Activated T-cell treated with anti-CD3 and anti-CD28 coated beads, Interleukin-2, amount 50 U/mL, for 48 hours (primary cell): ENCODE results near the gene SULF2.

ENCODE experiments used
- DNase-seq, 2 experiments: peaks; one replicate each; pipeline ENCODE4 v3.0.0-alpha.2; 2020

The SULF2 gene

DNA sequence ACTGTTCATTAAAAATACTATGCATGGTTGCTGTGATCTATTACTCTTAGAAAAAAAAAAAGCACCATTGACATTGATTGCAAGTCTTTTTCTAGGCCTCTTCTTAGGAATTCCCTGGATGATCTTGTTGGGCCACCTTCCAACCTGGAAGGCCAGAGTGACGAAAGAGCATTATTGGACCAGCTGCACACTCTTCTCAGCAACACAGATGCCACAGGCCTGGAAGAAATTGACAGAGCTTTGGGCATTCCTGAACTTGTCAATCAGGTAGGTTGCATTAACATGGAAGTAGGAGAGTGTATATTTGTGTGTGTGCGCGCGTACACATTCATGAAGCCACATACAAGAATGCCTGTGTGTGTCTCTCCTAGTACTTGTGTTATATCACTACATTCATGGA is 143.2 kb downstream of the SULF2 start:
- no peak for DNase-seq

DNA sequence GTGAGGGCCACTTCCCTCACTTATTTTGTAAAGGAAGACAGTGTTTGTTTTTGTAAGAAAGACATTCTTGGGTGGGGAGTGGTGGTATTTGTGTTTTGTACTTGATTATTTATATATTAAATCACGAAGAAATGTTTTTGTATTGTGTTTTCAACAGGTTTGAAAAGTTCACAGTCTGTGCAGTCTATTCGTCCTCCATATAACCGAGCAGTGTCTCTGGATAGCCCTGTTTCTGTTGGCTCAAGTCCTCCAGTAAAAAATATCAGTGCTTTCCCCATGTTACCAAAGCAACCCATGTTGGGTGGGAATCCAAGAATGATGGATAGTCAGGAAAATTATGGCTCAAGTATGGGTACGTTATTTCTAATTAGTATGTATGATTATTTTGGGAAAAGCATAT is 146.4 kb downstream of the SULF2 start:
- no peak for DNase-seq

DNA sequence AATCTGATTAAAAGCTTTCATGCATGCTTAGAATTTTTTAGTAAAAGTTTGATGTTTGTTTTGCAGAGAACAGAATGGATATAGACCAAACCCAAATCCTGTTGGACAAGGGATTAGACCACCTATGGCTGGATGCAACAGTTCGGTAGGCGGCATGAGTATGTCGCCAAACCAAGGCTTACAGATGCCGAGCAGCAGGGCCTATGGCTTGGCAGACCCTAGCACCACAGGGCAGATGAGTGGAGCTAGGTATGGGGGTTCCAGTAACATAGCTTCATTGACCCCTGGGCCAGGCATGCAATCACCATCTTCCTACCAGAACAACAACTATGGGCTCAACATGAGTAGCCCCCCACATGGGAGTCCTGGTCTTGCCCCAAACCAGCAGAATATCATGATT is 150.0 kb downstream of the SULF2 start:
- no peak for DNase-seq

DNA sequence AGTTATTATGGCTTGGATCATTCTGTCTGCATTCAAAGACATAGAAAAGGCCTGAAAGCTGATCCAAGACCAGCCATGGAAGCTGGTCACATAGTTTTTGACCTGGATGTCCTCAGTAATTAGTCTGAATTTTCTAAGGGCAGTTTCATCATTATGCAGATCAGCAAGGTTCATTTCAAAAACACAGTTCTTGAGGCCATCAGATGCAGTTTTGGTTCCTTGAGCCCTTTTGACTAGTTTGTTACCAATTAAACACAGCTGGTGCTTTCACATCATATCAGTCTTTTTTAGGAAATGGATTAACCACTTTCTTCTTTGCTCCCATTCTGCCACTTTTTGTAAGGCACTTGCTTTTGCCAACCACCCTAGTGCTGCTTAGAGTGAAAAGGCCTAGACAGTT is 154.2 kb downstream of the SULF2 start:
- DNase-seq: no peak

DNA sequence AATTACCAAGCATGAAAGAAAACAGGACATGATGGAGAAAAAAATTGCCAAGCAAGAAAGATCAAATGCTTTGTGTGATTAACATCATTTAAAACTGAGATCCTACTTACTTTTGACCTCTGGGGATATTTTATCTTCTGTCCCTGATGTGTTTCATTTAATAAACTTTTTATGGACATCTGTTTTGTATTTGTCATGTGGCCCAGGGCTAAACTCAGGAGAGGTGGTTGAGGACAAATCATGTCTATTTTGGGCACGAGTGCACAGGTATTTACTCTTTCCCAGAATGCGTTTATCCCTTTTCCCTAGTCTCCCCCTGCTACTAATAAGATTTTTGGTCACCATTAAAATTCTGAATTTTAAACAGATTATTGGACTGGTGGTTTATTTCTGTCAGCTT is 155.4 kb downstream of the SULF2 start:
- DNase-seq: no peak

DNA sequence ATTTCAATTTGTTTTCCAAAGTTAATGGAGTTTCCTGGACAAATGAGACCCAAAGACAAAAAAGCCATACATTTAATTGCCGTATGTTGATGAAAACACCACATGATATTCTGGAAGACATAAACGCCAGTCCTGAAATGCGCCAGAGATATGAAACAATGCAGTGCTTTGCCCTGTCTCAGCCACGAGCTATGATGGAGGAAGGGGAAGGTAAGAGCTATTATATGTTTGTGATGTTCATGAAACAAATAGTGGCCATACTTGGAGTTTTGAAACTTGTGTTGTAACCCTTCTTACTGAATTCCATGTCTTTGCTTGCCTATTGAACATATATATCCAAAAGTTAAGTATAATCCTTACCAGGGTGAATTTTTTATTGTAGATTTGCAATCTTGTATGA is 157.7 kb downstream of the SULF2 start:
- no peak for DNase-seq

DNA sequence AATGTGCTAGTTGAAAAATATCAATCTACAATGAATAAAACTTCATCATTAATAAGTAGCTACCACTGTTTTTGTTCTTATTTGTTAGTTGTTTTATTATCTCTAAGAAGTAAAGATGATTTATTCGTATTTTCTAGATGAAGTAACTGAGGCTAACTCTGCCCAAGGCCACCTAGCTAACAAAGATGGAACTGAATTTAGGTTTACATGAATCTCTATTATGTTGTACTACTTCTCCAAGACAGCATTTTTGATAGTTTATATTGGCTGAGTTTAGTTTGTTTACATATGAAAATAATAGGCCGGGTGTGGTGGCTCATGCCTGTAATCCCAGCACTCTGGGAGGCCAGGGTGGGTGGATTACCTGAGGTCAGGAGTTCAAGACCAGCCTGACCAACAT is 162.1 kb downstream of the SULF2 start:
- no peak for DNase-seq

DNA sequence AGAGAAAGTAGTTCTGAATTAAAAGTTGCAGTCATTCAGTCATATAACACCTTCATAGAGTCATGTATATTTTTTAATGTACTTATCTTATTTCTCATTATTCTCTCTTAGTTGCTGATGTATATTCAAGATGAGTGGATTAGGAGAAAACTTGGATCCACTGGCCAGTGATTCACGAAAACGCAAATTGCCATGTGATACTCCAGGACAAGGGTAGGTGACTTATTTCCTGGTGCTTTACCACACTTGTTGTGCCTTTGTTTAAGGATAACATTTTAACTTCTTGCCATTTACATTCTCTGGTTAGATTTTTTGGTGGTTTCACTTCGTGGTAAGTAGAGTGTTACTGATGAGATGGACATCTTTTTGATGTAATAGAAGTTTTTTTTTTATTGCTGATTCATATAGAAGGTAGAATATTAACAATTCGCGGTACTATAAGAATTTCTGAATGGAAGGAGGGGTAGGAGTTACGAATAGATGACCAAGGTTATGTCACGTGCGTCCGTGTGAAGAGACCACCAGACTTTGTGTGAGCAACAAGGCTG is 163.1 kb downstream of the SULF2 start:
- no peak for DNase-seq

DNA sequence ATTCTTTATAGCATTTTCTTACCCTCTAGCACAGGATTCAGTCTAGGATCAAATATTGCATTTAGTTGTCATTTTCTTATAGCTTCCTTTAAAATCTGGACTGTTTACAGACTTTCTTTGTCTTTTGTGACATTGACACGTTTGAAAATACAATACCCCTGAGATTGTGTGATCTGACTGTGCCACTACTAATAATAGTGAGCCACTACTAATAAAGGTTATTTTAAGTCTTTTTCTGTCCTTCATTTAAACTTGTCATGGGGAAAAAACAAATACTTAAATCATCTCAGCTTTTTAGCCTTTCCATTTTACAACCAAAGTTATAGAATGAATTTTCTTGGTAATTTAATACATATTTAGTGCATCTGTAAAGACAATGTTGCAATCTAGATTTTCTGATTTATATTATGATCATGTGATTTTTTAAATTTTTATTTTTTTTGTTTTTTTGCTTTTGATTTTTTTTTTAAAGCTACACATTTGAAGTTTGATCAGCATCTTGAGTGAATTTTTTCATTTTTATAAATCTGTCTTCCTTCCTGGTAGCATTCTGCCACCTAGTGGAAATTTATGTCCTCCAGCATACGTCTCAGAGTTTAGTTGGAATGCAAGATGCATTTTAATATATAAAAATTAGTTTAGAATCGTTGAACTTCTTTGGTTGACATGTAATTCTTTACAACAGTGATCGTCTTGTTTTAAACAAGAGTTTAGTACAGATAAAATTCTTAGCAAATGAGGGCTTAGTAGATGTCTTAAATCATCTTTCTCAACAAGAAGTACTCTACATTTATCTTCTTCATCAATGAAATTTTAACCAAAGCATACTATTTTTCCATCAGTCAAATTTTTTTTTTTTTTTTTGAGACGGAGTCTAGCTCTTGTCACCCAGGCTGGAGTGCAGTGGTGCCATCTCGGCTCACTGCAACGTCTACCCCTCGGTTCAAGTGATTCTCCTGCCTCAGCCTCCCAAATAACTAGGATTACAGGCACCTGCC is 164.2 kb downstream of the SULF2 start:
- no peak for DNase-seq

DNA sequence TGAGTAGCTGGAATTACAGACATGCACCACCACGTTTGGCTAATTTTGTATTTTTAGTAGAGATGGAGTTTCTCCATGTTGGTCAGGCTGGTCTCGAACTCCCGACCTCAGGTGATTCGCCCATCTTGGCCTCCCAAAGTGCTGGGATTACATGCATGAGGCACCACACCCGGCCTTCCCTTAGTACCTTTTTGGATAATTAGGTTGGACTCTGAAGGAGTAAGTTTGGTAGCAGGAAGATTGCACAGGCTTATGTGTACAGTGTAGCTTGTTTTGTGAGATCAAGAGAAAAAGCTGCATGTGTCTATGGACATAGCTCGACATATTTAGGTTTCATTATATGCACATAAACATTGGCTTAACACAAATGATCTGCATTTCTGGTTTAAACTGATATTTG is 166.8 kb downstream of the SULF2 start:
- DNase-seq: no peak

DNA sequence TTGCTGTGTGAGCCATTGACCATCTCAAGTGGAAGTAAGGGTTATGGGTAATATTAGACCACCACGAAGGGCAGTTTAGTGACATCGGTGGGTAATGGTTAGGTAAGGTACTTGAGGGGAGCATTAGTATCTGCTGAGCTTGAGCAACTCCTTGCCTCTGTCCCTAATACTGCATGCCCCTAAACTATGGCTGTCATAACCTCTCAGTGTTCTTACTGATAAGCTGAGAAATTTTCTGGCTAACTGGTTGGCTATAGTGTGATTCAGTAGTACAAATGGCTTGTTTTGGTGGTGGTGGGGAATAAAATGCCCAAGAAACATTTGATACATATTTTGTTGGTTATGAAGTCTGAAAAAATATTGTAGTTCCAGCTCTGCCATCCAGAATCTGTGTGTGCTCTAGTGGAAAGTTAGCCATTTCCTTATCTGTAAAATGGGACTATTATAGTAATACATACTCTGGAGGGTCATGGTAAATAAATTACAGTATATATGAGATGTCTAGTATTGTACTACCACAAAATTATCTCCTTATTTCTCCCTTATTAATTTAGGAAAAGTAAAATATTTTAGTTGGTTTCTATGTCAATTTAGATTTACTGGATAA is 170.5 kb downstream of the SULF2 start:
- DNase-seq: no peak

DNA sequence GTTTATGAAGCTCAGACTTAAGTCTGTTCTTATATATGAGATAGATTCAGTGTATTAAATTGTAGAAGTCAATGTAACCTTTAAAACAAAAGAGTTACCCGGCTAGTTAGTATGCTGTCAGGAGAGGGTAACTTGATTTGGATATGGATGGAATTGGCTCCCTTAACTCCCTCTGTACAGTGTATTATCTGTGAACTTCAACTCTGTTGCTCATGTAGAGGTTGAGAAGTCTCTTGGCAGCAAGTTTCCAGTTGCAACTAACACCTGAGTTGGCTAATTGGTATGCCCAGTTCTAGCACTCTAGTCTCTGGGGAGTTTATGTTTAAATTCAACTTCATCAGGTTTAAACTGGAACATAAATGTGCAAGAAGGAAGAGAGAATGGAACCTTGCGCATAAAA is 172.6 kb downstream of the SULF2 start:
- no peak for DNase-seq

DNA sequence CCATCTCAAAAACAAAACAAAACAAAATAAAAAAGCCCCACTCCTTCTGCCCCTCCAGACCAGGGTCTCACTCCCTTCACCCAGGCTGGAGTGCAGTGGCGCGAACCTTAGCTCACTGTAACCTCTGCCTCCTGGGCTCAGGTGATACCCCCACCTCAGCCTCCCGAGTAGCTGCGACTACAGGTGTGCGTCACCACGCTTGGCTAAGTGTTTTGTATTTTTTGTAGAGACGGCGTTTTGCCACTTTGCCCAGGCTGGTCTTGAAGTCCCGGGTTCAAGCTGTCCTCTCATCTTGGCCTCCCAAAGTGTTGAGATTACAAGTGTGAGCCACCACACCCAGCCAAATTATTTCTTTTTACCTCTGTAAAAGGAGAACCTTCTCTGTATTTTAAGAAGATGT is 173.5 kb downstream of the SULF2 start:
- DNase-seq: no peak

DNA sequence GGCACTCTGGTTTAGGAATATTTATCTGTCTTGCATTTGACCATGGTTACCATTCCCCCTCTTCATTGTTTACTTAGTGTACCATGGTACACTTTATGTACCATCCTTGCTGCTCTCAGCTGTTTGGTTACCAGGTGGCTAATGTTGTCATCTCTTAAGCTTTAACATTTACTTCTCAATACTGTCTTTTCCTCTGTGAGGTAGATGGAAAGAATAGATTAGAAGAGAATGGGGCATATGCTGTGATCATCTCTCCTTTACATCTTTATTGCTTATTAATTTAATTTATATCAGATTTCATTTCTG is 174.4 kb downstream of the SULF2 start:
- DNase-seq: no peak

DNA sequence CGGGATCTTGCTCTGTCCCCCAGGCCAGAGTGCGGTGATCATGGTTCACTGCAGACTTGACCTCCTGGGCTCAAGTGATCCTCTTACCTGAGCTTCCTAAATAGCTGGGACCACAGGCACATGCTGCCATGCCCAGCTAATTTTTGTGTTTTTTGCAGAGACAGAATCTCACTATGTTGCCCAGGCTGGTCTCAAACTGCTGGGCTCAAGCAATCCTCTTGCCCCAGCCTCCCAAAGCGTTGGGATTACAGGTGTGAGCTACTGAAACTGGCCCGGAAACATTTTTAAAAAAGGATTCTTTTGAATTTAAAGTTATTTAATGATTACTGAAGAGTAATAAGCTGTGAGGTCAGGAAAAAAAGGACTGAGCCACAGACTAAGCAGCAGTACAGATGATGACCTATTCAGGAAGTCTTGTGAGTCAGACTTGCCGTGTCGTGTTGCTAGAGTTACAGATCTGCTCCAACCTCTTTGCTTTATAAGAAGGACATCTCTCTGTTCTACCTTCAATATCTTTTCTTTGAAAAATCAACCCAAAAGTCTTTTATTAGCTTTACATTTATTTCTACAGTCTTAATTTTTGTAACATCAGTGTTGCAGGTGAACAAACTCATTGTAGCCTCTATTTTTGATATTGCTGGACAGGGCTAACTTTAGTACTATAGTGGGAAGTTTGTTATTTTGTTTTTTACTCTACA is 174.9 kb downstream of the SULF2 start:
- peak; percentile 70 to 78 for DNase-seq

DNA sequence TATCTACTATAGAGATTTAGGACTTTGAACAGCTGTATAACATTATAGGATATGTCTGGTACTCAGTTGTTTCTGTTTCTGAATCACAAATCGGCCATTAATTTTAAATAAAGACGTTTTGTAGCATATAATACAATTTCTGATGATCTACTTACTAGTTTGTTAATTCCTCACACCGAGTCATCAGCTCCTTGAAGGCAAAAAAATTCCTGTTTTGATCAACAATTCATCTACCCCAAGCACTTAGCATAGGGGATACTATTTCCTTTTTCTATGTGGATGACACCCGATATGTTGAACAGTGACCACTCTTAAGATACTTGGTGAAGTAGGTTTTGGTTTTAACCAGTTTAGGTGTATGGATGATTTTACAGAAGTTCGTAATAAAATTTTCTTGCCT is 176.3 kb downstream of the SULF2 start:
- DNase-seq: no peak
